ENCODE data around the gene THOC6.

The THOC6 gene

DNA sequence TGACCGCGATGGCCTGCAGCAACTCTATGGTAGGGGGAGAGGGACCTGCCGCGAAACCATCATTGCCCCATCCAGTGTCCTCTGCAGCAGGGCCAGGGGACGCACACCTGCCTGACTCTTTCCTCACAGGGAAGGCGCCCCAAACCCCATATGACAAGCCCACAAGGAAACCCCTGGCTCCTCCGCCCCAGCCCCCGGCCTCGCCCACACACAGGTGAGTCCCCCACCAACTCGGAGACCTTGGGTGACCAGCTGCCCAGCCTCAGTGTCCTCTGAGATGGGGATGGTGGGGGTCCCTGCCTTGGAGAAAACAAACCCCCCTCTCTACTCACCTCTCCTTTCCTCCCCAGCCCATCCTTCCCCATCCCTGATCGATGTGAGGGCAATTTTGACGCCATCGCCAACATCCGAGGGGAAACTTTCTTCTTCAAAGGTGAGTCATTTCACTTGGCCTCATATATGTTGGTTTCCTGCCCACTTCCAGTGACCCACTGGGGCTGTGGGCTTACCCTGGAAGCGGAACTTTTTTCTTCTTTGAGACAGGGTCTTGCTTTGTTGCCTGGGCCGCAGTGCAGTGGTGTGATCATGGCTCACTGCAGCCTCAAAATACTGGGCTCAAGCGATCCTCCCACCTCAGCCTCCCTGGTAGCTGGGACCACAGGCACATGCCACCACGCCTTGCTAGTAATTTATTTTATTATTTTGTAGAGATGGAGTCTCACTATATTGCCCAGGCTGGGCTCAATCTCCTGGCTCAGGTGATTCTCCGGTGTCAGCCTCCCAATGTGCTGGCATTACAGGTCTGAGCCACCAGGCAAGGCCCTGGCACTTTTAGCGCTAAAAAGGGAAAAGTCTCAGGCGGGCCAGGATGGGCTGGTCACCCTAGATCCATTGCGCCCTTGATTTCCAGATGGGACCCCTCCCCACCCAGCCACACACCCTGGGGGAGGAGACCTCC is 33.6 kb downstream of the THOC6 start:
- H3K36me3 ChIP-seq (replicated peaks; ENCODE audit: insufficient read depth, low read length) = no peaks in the 10 kb centered on the region
- no peak for DNase-seq
- no peak overlapping the region for H2AFZ ChIP-seq (ENCODE audit: low read length)
- no peak overlapping the region for H3K9ac ChIP-seq (ENCODE audit: low read length)
- no peak overlapping the region for H3K4me3 ChIP-seq (ENCODE audit: low read length)
- H3K79me2 ChIP-seq (ENCODE audit: low read length) = no peaks in the 10 kb centered on the region
- peaks cover 3% of the 10 kb centered on the region; the same call in 1 of the 2 replicates for H3K4me1 ChIP-seq (ENCODE audit: low read length)
- H3F3A ChIP-seq (ENCODE audit: insufficient read depth, low read length) = no peaks in the 10 kb centered on the region
- no peak overlapping the region for H3K27ac ChIP-seq (ENCODE audit: low read length)
- no peaks in the 10 kb centered on the region for H3K9me3 ChIP-seq (replicated peaks; ENCODE audit: insufficient read depth, low read length)
- TF ChIP-seq EZH2 (optimal IDR thresholded peaks at IDR 0.05; ENCODE audit: low read depth, low read length) (no peak), CTCF (IDR thresholded peaks at IDR 0.05; ENCODE audit: low read length) (no peak), EZH2phosphoT487 (IDR thresholded peaks at IDR 0.05; ENCODE audit: low read length) (no peak)
- H3K9me2 ChIP-seq (replicated peaks; ENCODE audit: insufficient read depth, low read length) = no peaks in the 10 kb centered on the region
- no peaks in the 10 kb centered on the region for H4K20me1 ChIP-seq (ENCODE audit: insufficient read depth, low read length)
- peak overlapping the region; percentile 99; the same call in 1 of the 2 replicates for H3K4me2 ChIP-seq (ENCODE audit: low read depth, low read length)
- peaks cover 61% of the 10 kb centered on the region for H3K27me3 ChIP-seq (replicated peaks; ENCODE audit: insufficient read depth, low read length)

- DNase-seq = peak; percentile 54
- Histone ChIP-seq H3K79me2 (ENCODE audit: low read length) (no peaks in the 10 kb centered on the region), H3K4me2 (ENCODE audit: low read depth, low read length) (peak overlapping the region; percentile 99), H3K4me1 (ENCODE audit: low read length) (peaks cover 3% of the 10 kb centered on the region; the same call in 1 of the 2 replicates), H3K4me3 (ENCODE audit: low read length) (peak overlapping the region; percentile 96), H4K20me1 (ENCODE audit: insufficient read depth, low read length) (no peaks in the 10 kb centered on the region), H2AFZ (ENCODE audit: low read length) (peak overlapping the region; percentile 98), H3F3A (ENCODE audit: insufficient read depth, low read length) (no peaks in the 10 kb centered on the region), H3K9me3 (replicated peaks; ENCODE audit: insufficient read depth, low read length) (no peaks in the 10 kb centered on the region), H3K9me2 (replicated peaks; ENCODE audit: insufficient read depth, low read length) (no peaks in the 10 kb centered on the region), H3K27ac (ENCODE audit: low read length) (no peak overlapping the region), H3K27me3 (replicated peaks; ENCODE audit: insufficient read depth, low read length) (peaks cover 70% of the 10 kb centered on the region), H3K36me3 (replicated peaks; ENCODE audit: insufficient read depth, low read length) (no peaks in the 10 kb centered on the region), H3K9ac (ENCODE audit: low read length) (peak overlapping the region; percentile 84)
- TF ChIP-seq EZH2phosphoT487 (IDR thresholded peaks at IDR 0.05; ENCODE audit: low read length) = no peak
- no peak for TF ChIP-seq EZH2 (optimal IDR thresholded peaks at IDR 0.05; ENCODE audit: low read depth, low read length)
- no peak for TF ChIP-seq CTCF (IDR thresholded peaks at IDR 0.05; ENCODE audit: low read length)
Observed at GRCh38 chr16:3058139-3059030, 34.5 kb downstream of the THOC6 start.

GRCh38 chr16:3059041-3059722 is 35.3 kb downstream of the THOC6 start:
- peak overlapping the region; percentile 98 for H2AFZ ChIP-seq (ENCODE audit: low read length)
- no peaks in the 10 kb centered on the region for H3F3A ChIP-seq (ENCODE audit: insufficient read depth, low read length)
- no peaks in the 10 kb centered on the region for H4K20me1 ChIP-seq (ENCODE audit: insufficient read depth, low read length)
- H3K9me3 ChIP-seq (replicated peaks; ENCODE audit: insufficient read depth, low read length) = no peaks in the 10 kb centered on the region
- DNase-seq = peak; percentile 79
- peaks cover 73% of the 10 kb centered on the region for H3K27me3 ChIP-seq (replicated peaks; ENCODE audit: insufficient read depth, low read length)
- peaks cover 3% of the 10 kb centered on the region; the same call in 1 of the 2 replicates for H3K4me1 ChIP-seq (ENCODE audit: low read length)
- H3K4me3 ChIP-seq (ENCODE audit: low read length) = peak overlapping the region; percentile 96
- H3K79me2 ChIP-seq (ENCODE audit: low read length) = no peaks in the 10 kb centered on the region
- peak overlapping the region; percentile 99 for H3K4me2 ChIP-seq (ENCODE audit: low read depth, low read length)
- peak; percentile 79 for TF ChIP-seq CTCF (IDR thresholded peaks at IDR 0.05; ENCODE audit: low read length)
- TF ChIP-seq EZH2 (optimal IDR thresholded peaks at IDR 0.05; ENCODE audit: low read depth, low read length) = no peak
- TF ChIP-seq EZH2phosphoT487 (IDR thresholded peaks at IDR 0.05; ENCODE audit: low read length) = no peak
- H3K27ac ChIP-seq (ENCODE audit: low read length) = no peak overlapping the region
- no peaks in the 10 kb centered on the region for H3K36me3 ChIP-seq (replicated peaks; ENCODE audit: insufficient read depth, low read length)
- H3K9me2 ChIP-seq (replicated peaks; ENCODE audit: insufficient read depth, low read length) = no peaks in the 10 kb centered on the region
- H3K9ac ChIP-seq (ENCODE audit: low read length) = peak overlapping the region; percentile 84
